ENCODE measurements around the gene C1QTNF9B. TPM values are rescaled to one million over a fixed set of nuclear protein-coding genes. Genes with fewer than 3 reads are reported as not detected.

The C1QTNF9B gene
- polyA plus RNA-seq, 1 experiment: 0.87 TPM

DNA sequence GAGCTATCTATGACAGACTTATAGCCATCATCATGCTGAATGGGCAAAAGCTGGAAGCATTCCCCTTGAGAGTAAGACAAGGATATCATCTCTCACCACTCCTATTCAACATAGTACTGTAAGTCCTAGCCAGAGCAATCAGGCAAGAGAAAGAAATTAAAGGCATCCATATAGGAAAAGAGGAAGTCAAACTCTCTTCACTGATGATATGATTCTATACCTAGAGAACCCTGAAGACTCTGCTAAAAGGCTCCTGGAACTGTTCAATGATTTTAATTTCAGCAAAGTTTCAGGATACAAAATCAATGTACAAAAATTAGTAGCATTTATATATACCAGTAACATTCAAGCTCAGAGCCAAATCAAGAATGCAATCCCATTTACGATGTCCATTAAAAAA is 21.7 kb upstream of the C1QTNF9B start:
- DNase-seq (ENCODE audit: low read depth, low spot score): no peak
- ChIA-PET POLR2A (no interaction called here), CTCF (interaction anchor here (1.0 to 1.8 kb wide), 3 partner anchors 41 to 543 kb away, joined by 3 to 12 read pairs (median 7); no protein-coding TSS in a partner anchor)
- H3K27ac ChIP-seq (ENCODE audit: low read depth, low read length): no peak overlapping the region
- no peak overlapping the region for H3K4me3 ChIP-seq (ENCODE audit: low read depth, low read length)
- no peaks in the 10 kb centered on the region for H3K27me3 ChIP-seq (ENCODE audit: control insufficient read depth, insufficient read depth, low read length)
- TF ChIP-seq, protein P1, sequence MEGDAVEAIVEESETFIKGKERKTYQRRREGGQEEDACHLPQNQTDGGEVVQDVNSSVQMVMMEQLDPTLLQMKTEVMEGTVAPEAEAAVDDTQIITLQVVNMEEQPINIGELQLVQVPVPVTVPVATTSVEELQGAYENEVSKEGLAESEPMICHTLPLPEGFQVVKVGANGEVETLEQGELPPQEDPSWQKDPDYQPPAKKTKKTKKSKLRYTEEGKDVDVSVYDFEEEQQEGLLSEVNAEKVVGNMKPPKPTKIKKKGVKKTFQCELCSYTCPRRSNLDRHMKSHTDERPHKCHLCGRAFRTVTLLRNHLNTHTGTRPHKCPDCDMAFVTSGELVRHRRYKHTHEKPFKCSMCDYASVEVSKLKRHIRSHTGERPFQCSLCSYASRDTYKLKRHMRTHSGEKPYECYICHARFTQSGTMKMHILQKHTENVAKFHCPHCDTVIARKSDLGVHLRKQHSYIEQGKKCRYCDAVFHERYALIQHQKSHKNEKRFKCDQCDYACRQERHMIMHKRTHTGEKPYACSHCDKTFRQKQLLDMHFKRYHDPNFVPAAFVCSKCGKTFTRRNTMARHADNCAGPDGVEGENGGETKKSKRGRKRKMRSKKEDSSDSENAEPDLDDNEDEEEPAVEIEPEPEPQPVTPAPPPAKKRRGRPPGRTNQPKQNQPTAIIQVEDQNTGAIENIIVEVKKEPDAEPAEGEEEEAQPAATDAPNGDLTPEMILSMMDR (IDR thresholded peaks at IDR 0.05; ENCODE audit: low read depth, low read length): no peak
- H3K9me3 ChIP-seq (ENCODE audit: control insufficient read depth, insufficient read depth, low read length): no peaks in the 10 kb centered on the region

DNA sequence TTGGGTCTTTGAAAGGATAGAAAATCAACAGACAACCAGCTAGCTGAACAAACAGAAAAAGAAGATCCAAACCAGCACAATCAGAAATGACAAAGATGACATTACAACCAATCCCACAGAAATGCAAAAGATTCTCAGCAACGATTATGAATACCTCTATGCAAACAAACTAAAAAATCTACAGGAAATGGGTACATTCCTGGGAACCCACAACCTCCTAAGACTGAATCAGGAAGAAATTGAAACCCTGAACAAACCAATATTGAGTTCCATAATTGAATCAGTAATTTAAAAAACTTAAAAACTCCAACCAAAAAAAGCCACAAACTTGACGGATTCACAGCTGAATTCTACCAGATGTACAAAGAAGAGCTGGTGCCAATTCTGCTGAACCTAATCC is 20.9 kb upstream of the C1QTNF9B start:
- Histone ChIP-seq H3K27ac (ENCODE audit: low read depth, low read length) (no peak overlapping the region), H3K9me3 (ENCODE audit: control insufficient read depth, insufficient read depth, low read length) (no peaks in the 10 kb centered on the region), H3K4me3 (ENCODE audit: low read depth, low read length) (no peak overlapping the region), H3K27me3 (ENCODE audit: control insufficient read depth, insufficient read depth, low read length) (no peaks in the 10 kb centered on the region)
- ChIA-PET POLR2A (no interaction called here), CTCF (interaction anchor here (1.0 to 1.8 kb wide), 3 partner anchors 42 to 543 kb away, joined by 3 to 12 read pairs (median 7); no protein-coding TSS in a partner anchor)
- no peak for DNase-seq (ENCODE audit: low read depth, low spot score)
- TF ChIP-seq, protein P1 (IDR thresholded peaks at IDR 0.05; ENCODE audit: low read depth, low read length): no peak

DNA sequence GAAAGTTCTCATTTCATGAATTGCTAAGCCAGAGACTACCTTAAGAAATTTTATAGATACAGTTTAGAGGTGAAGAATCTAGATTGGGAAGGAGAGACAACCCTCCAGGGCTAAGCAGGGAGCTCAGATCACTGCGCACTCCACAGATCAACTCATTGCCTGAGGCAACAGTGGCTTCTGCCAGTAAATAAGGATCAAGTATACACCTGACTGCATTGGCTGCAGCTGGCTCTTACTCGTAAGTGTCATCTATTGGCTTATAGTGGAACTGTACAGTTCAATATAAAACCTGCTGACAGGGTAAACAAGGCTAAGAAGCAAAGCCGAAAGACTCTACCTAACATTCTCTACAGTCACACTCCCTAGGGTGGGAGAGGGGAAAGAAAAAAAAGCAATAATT is 18.0 kb upstream of the C1QTNF9B start:
- Histone ChIP-seq H3K27ac (ENCODE audit: low read depth, low read length) (no peak overlapping the region), H3K4me3 (ENCODE audit: low read depth, low read length) (no peak overlapping the region), H3K9me3 (ENCODE audit: control insufficient read depth, insufficient read depth, low read length) (no peaks in the 10 kb centered on the region), H3K27me3 (ENCODE audit: control insufficient read depth, insufficient read depth, low read length) (no peaks in the 10 kb centered on the region)
- POLR2A ChIA-PET: no interaction called here
- CTCF ChIA-PET: interaction anchor here (0.6 kb wide), 1 partner anchor 448 kb away, joined by 3 read pairs; no protein-coding TSS in a partner anchor
- TF ChIP-seq, protein P1 (IDR thresholded peaks at IDR 0.05; ENCODE audit: low read depth, low read length): no peak
- no peak for DNase-seq (ENCODE audit: low read depth, low spot score)

DNA sequence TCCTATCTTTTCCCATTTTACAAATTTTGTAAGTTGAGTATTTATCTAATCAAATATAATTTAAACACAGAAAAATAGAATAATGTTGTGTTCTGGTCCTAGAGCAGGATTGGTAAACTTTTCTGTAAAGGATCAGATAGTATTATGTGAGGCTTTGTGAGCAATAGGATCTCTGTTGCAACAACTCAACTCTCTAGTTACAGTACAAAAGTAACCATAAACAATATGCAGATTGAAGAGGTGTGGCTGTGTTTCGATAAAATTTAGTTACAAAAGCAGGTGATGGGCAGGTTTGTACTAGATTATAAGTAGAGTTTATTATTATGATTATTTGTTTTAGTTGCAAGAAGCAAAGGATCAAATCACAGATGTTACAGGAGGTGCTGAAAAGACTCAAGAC is 15.2 kb upstream of the C1QTNF9B start:
- DNase-seq (ENCODE audit: low read depth, low spot score): no peak
- Histone ChIP-seq H3K9me3 (ENCODE audit: control insufficient read depth, insufficient read depth, low read length) (no peaks in the 10 kb centered on the region), H3K27ac (ENCODE audit: low read depth, low read length) (no peak overlapping the region), H3K27me3 (ENCODE audit: control insufficient read depth, insufficient read depth, low read length) (no peaks in the 10 kb centered on the region), H3K4me3 (ENCODE audit: low read depth, low read length) (no peak overlapping the region)
- TF ChIP-seq, protein P1 (IDR thresholded peaks at IDR 0.05; ENCODE audit: low read depth, low read length): no peak
- ChIA-PET POLR2A (no interaction called here), CTCF (no interaction called here)

DNA sequence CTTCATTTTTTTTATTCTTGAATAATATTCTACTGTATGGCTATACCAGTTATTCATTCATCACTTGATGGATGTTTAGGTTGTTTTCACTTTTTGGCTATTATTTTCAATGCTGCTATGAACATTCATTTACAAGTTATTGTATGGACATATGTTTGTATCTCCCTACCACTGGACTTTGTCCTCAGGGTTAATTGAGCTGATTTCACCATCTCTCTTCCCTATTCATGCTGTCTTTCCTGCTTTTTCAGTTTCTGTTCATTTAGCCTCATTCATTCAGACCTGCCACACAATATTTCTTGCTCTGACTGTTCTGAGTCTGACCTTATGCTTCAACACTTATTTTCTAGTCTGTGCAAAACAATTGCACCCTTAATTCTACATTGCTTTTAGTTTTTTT is 12.3 kb upstream of the C1QTNF9B start:
- TF ChIP-seq, protein P1 (IDR thresholded peaks at IDR 0.05; ENCODE audit: low read depth, low read length): no peak
- Histone ChIP-seq H3K27ac (ENCODE audit: low read depth, low read length) (no peak overlapping the region), H3K9me3 (ENCODE audit: control insufficient read depth, insufficient read depth, low read length) (no peaks in the 10 kb centered on the region), H3K27me3 (ENCODE audit: control insufficient read depth, insufficient read depth, low read length) (no peaks in the 10 kb centered on the region), H3K4me3 (ENCODE audit: low read depth, low read length) (no peak overlapping the region)
- ChIA-PET CTCF (interaction anchor here (1.5 kb wide), 1 partner anchor 320 kb away, joined by 6 read pairs; no protein-coding TSS in a partner anchor), POLR2A (no interaction called here)
- no peak for DNase-seq (ENCODE audit: low read depth, low spot score)
